PC-9 (cell line): ENCODE measurements around the gene MYO16. TPM values are rescaled to one million over a fixed set of nuclear protein-coding genes. Genes with fewer than 3 reads are reported as not detected.

Source experiments
- BruUV-seq: library from RNA; stranded (reverse); fragments of 400-500 nt; replicated peaks from 2 replicates; lab custom pipeline; 2021; lab: Mats Ljungman, UMichigan
- CTCF ChIA-PET: fragments of 300-600 bp; sonication (Branson Sonifier 250); formaldehyde crosslinking; loops from one replicate; lab custom pipeline; 2022; ENCODE audit warnings: antibody characterized with exemption; lab: Charles Lee
- POLR2A ChIA-PET: fragments of 300-600 bp; sonication (Branson Sonifier 250); formaldehyde crosslinking; loops from one replicate; lab custom pipeline; 2022; ENCODE audit warnings: antibody characterized with exemption; ENCODE audit not compliant: unreplicated experiment; lab: Charles Lee
- DNase-seq, 2 experiments: peaks; one replicate each; pipeline versions ENCODE4 v3.0.0 to v3.0.0-alpha.2; 2015 to 2022; ENCODE audit warnings: mixed read lengths in 1 of 2
- H2AFZ ChIP-seq: fragments of 200-600 bp; sonication (generic); 2 replicates; pipeline ENCODE4 v1.8.1; 2017; ENCODE audit warnings: antibody characterized with exemption
- H3F3A ChIP-seq: fragments of 200-600 bp; sonication (generic); 2 replicates; pipeline ENCODE4 v1.8.1; 2017; ENCODE audit warnings: antibody characterized with exemption, mild to moderate bottlenecking, low read depth; ENCODE audit not compliant: insufficient read depth
- H3K27ac ChIP-seq: fragments of 200-600 bp; sonication (generic); 2 replicates; pipeline ENCODE4 v1.6.1; 2016; ENCODE audit warnings: mixed run types
- H3K27me3 ChIP-seq: fragments of 200-600 bp; sonication (generic); 2 replicates; pipeline ENCODE4 v1.6.1; 2016; ENCODE audit warnings: low read depth, mixed run types; ENCODE audit not compliant: insufficient read depth
- H3K36me3 ChIP-seq: fragments of 200-600 bp; sonication (generic); 2 replicates; pipeline ENCODE4 v1.6.1; 2016; ENCODE audit warnings: low read depth, mixed run types
- H3K4me1 ChIP-seq: fragments of 200-600 bp; sonication (generic); replicated peaks from 2 replicates; pipeline ENCODE4 v1.6.1; 2016; ENCODE audit warnings: mixed run types; ENCODE audit not compliant: insufficient read depth
- H3K4me2 ChIP-seq: fragments of 200-600 bp; sonication (generic); 2 replicates; pipeline ENCODE4 v1.6.1; 2017; ENCODE audit warnings: mixed run types
- H3K4me3 ChIP-seq: fragments of 200-600 bp; sonication (generic); 2 replicates; pipeline ENCODE4 v1.6.1; 2016; ENCODE audit warnings: mixed run types
- H3K79me2 ChIP-seq: fragments of 200-600 bp; sonication (generic); 2 replicates; pipeline ENCODE4 v1.6.1; 2017; ENCODE audit warnings: low read depth, mixed run types
- H3K9me2 ChIP-seq: fragments of 200-600 bp; sonication (generic); 2 replicates; pipeline ENCODE4 v1.8.1; 2017; ENCODE audit warnings: mild to moderate bottlenecking; ENCODE audit not compliant: insufficient read depth
- H3K9me3 ChIP-seq: fragments of 200-600 bp; sonication (generic); 2 replicates; pipeline ENCODE4 v1.8.1; 2016; ENCODE audit warnings: low read depth; ENCODE audit not compliant: insufficient read depth
- H4K20me1 ChIP-seq: fragments of 200-600 bp; sonication (generic); 2 replicates; pipeline ENCODE4 v1.8.1; 2017; ENCODE audit not compliant: insufficient read depth
- EZH2 ChIP-seq: fragments of 200-600 bp; sonication (generic); IDR thresholded peaks from 2 replicates; pipeline ENCODE4 v1.8.0; 2017; ENCODE audit warnings: antibody characterized with exemption, low read depth
- intact Hi-C: fragments of 100-400 bp; cut with micrococcal nuclease; formaldehyde crosslinking; loops from one replicate; pipeline ENCODE4 v1.10.0; 2022; ENCODE audit not compliant: unreplicated experiment
- total RNA-seq: library from RNA; stranded (reverse); gene quantifications from 2 replicates; pipeline ENCODE4 v1.2.3, GENCODE V29; 2021
- TF ChIP-seq, protein P1 (sequence below): fragments of 200-600 bp; sonication (generic); conservative IDR thresholded peaks from 2 replicates; pipeline ENCODE4 v1.6.1; 2017; ENCODE audit warnings: mixed run types, antibody characterized with exemption, mild to moderate bottlenecking, moderate library complexity

MYO16 gene
- total RNA-seq, 1 experiment from 2014 or later: 0.59 TPM

DNA sequence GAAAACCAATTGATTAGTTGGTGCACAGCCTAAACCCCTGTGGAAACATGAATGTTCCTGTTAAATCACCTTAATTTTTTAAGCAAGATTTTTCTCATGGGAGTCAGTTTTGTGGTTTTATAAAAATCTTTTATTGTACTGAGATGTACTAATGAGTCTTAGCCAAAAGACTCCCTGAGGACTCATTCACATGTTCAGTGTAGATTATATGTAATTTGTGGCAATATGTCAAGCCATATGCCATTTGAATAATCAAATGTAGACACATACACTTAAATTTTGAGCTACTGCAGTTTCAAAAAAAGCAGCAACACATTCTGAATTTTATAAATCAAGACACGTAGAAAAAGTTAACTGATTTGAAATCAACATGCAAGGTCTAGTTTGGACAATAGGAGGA lies 395.2 kb downstream of the MYO16 start:
- no peaks in the 10 kb centered on the region for H3K79me2 ChIP-seq
- ChIA-PET CTCF (no interaction called here), POLR2A (no interaction called here)
- H3K4me2 ChIP-seq: no peak overlapping the region
- TF ChIP-seq EZH2: no peak
- TF ChIP-seq, protein P1, sequence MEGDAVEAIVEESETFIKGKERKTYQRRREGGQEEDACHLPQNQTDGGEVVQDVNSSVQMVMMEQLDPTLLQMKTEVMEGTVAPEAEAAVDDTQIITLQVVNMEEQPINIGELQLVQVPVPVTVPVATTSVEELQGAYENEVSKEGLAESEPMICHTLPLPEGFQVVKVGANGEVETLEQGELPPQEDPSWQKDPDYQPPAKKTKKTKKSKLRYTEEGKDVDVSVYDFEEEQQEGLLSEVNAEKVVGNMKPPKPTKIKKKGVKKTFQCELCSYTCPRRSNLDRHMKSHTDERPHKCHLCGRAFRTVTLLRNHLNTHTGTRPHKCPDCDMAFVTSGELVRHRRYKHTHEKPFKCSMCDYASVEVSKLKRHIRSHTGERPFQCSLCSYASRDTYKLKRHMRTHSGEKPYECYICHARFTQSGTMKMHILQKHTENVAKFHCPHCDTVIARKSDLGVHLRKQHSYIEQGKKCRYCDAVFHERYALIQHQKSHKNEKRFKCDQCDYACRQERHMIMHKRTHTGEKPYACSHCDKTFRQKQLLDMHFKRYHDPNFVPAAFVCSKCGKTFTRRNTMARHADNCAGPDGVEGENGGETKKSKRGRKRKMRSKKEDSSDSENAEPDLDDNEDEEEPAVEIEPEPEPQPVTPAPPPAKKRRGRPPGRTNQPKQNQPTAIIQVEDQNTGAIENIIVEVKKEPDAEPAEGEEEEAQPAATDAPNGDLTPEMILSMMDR: no peak
- no peaks in the 10 kb centered on the region for H3K9me2 ChIP-seq
- H3K4me3 ChIP-seq: no peak overlapping the region
- H3K27me3 ChIP-seq: no peaks in the 10 kb centered on the region
- H2AFZ ChIP-seq: no peak overlapping the region
- H3F3A ChIP-seq: peaks cover 13% of the 10 kb centered on the region; the same call in 1 of the 2 replicates
- no peaks in the 10 kb centered on the region for H3K9me3 ChIP-seq
- no peaks in the 10 kb centered on the region for H3K4me1 ChIP-seq
- no peaks in the 10 kb centered on the region for H3K36me3 ChIP-seq
- no peaks in the 10 kb centered on the region; the same call in 1 of the 2 replicates for H4K20me1 ChIP-seq
- BruUV-seq: no TSS peak
- no peak for DNase-seq
- intact Hi-C loops: no loop called here
- H3K27ac ChIP-seq: no peak overlapping the region

DNA sequence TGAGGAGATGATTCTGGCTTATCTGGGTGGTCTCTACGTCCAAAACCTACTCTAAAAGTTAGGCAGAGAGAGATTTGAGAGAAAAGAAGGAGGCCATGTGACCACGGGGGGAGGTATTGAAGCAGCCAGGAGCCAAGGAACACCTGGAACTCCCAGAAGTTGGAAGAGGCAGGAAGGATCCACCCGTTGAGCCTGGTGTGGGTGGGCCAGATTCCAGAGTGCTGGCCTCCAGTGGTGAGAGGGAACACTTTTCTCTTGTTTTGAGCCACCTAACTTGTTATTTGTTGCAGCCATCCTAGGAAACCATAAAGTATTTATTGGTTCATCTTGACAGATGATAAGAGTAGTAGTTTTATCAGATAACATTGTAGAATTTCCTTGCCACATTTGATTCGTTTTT lies 396.9 kb downstream of the MYO16 start:
- Histone ChIP-seq H3K4me2 (no peak overlapping the region), H3K9me3 (no peaks in the 10 kb centered on the region), H3K27ac (no peak overlapping the region), H3K36me3 (no peaks in the 10 kb centered on the region), H3K4me3 (no peak overlapping the region), H3K79me2 (no peaks in the 10 kb centered on the region), H3K4me1 (no peaks in the 10 kb centered on the region), H3K9me2 (no peaks in the 10 kb centered on the region), H2AFZ (no peak overlapping the region), H3K27me3 (no peaks in the 10 kb centered on the region), H4K20me1 (no peaks in the 10 kb centered on the region; the same call in 1 of the 2 replicates), H3F3A (peaks cover 13% of the 10 kb centered on the region; the same call in 1 of the 2 replicates)
- BruUV-seq: no TSS peak
- POLR2A ChIA-PET: no interaction called here
- no peak for DNase-seq
- CTCF ChIA-PET: no interaction called here
- intact Hi-C loops: no loop called here
- no peak for TF ChIP-seq EZH2
- TF ChIP-seq, protein P1: no peak

DNA sequence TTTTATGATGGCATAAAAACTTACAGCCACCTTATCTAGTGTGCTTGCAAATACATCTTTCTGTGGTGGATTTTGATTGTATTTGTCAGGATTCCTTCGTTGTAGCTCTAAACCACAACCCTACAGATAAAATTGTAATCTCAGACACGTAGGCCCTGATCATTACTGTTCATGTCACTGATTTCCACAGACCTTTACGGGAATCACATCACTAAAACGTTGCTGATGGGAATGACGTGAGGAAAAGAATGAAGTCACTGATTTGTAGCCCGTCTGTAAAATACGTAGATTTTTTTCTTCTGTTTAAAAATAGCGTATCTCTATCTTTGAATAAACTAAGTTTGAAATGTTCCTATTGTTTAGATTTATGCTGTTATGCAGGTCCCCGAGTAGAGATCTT lies 399.2 kb downstream of the MYO16 start:
- ChIA-PET CTCF (no interaction called here), POLR2A (no interaction called here)
- Histone ChIP-seq H4K20me1 (no peaks in the 10 kb centered on the region; the same call in 1 of the 2 replicates), H3K4me3 (no peak overlapping the region), H3K4me1 (no peaks in the 10 kb centered on the region), H3K9me3 (no peaks in the 10 kb centered on the region), H3K4me2 (no peak overlapping the region), H3K27me3 (no peaks in the 10 kb centered on the region), H3K79me2 (no peaks in the 10 kb centered on the region), H2AFZ (no peak overlapping the region), H3F3A (peaks cover 13% of the 10 kb centered on the region; the same call in 1 of the 2 replicates), H3K36me3 (no peaks in the 10 kb centered on the region), H3K27ac (no peak overlapping the region), H3K9me2 (no peaks in the 10 kb centered on the region)
- TF ChIP-seq, protein P1: no peak
- intact Hi-C loops: no loop called here
- no peak for DNase-seq
- no TSS peak for BruUV-seq
